K562 (cell line): ENCODE results near the gene THADA. TPM values are rescaled to one million over a fixed set of nuclear protein-coding genes. Genes with fewer than 3 reads are reported as not detected.
A peak's percentile ranks its signal among the peaks of the same experiment; 100 is the strongest.

ENCODE experiments used
- ATAC-seq: fragments of 200-7000 bp; cut with Tn5 transposase; 3 replicates; pipeline ENCODE4 v1.9.1; 2020; ENCODE audit warnings: moderate library complexity
- BruUV-seq: library from RNA; stranded (reverse); fragments of 400-500 nt; replicated peaks from 2 replicates; lab custom pipeline; 2021; lab: Mats Ljungman, UMichigan
- CTCF ChIA-PET: fragments of 300-600 bp; formaldehyde crosslinking; extraction: SDS; loops from one replicate; lab custom pipeline; 2021; ENCODE audit warnings: low intra/inter-chr PET ratio; lab: Yijun Ruan, JAX
- POLR2A ChIA-PET: fragments of 300-600, 350-650 bp; sonication (Branson Sonifier 250); formaldehyde crosslinking; extraction: SDS; loops from one replicate; lab custom pipeline; 2021; ENCODE audit warnings: antibody characterized with exemption, inconsistent platforms; lab: Yijun Ruan, JAX
- DNase-seq, 4 experiments: peaks; one replicate each; pipeline versions ENCODE4 v3.0.0 to v3.0.0-alpha.2; 2011 to 2018; ENCODE audit warnings: low spot score in 3 of 4, mixed read lengths in 3 of 4; ENCODE audit errors: extremely low read depth in 1 of 4
- FAIRE-seq: peaks from 2 replicates; lab custom pipeline; 2011; peaks lifted over from hg19 to GRCh38; lab: Jason Lieb, UNC
- H2AFZ ChIP-seq: 2 replicates; pipeline ENCODE4 v1.6.0; 2011; ENCODE audit warnings: low read depth, low read length, control low read depth, inconsistent platforms
- H3K27ac ChIP-seq: fragments of 200-600 bp; 3 replicates; pipeline ENCODE4 v1.8.0; 2011; ENCODE audit warnings: low read depth, mild to moderate bottlenecking, control low read depth, inconsistent platforms, low read length, moderate library complexity, mixed read lengths; ENCODE audit errors: extremely low read depth
- H3K27me3 ChIP-seq, 2 experiments: fragments of 300-600 bp in 1 of 2; 2 replicates in 1 of 2; 3 replicates in 1 of 2; pipeline versions ENCODE4 v1.6.0 to v1.8.0; 2011; ENCODE audit warnings: inconsistent platforms in 2 of 2, low read length in 2 of 2, mild to moderate bottlenecking in 1 of 2, mixed read lengths in 1 of 2, moderate library complexity in 1 of 2; ENCODE audit not compliant: control insufficient read depth in 2 of 2, insufficient read depth in 2 of 2
- H3K36me3 ChIP-seq: fragments of 300-600 bp; 3 replicates; pipeline ENCODE4 v1.8.0; 2011; ENCODE audit warnings: mild to moderate bottlenecking, low read length, inconsistent platforms; ENCODE audit not compliant: control insufficient read depth, insufficient read depth
- H3K4me1 ChIP-seq, 2 experiments: fragments of 200-600 bp in 1 of 2; replicated peaks in 1 of 2; 2 replicates in 1 of 2; 3 replicates in 1 of 2; pipeline versions ENCODE4 v1.5.1 to v1.8.0; 2011; ENCODE audit warnings: inconsistent platforms in 2 of 2, low read length in 2 of 2, mild to moderate bottlenecking in 1 of 2, mixed read lengths in 1 of 2, moderate library complexity in 1 of 2; ENCODE audit not compliant: control insufficient read depth in 2 of 2, insufficient read depth in 2 of 2
- H3K4me2 ChIP-seq: 2 replicates; pipeline ENCODE4 v1.6.1; 2011; ENCODE audit warnings: low read length, control low read depth, inconsistent platforms, mixed read lengths; ENCODE audit not compliant: insufficient read depth
- H3K4me3 ChIP-seq: fragments of 200-600 bp; sonication (generic), shearing (Covaris generic); 2 replicates; pipeline ENCODE4 v1.5.1; 2016; ENCODE audit warnings: control low read depth, inconsistent platforms
- H3K79me2 ChIP-seq: fragments of 200-600 bp; 3 replicates; pipeline ENCODE4 v1.8.0; 2011; ENCODE audit warnings: low read length, inconsistent platforms; ENCODE audit not compliant: control insufficient read depth, insufficient read depth
- H3K9ac ChIP-seq, 2 experiments: 2 replicates each; pipeline versions ENCODE4 v1.6.0 to v1.6.1; 2011; ENCODE audit warnings: low read depth in 2 of 2, low read length in 2 of 2, control low read depth in 1 of 2, inconsistent platforms in 1 of 2, mild to moderate bottlenecking in 1 of 2, mixed read lengths in 1 of 2; ENCODE audit not compliant: insufficient read depth in 1 of 2
- H3K9me1 ChIP-seq: one replicate; pipeline ENCODE4 v1.6.0; 2011; ENCODE audit warnings: inconsistent platforms, mild to moderate bottlenecking, low read length, moderate library complexity; ENCODE audit not compliant: control insufficient read depth, insufficient read depth
- H3K9me3 ChIP-seq: replicated peaks from 2 replicates; pipeline ENCODE4 v1.5.1; 2011; ENCODE audit warnings: low read depth, low read length, inconsistent platforms; ENCODE audit not compliant: control insufficient read depth, insufficient read depth
- H4K20me1 ChIP-seq: replicated peaks from 2 replicates; pipeline ENCODE4 v1.6.1; 2011; ENCODE audit warnings: low read length, inconsistent platforms, mixed read lengths; ENCODE audit not compliant: control insufficient read depth, insufficient read depth
- CTCF ChIP-seq, 3 experiments: IDR thresholded peaks in 2 of 3; conservative IDR thresholded peaks in 1 of 3; 2 replicates each; pipeline ENCODE4 v1.5.1; 2011 to 2012; ENCODE audit warnings: low read length in 3 of 3, mild to moderate bottlenecking in 3 of 3, control low read depth in 2 of 3, improper control_type of control experiment in 1 of 3, inconsistent platforms in 1 of 3, low read depth in 1 of 3, mixed read lengths in 1 of 3, moderate library complexity in 1 of 3; ENCODE audit not compliant: insufficient read depth in 2 of 3
- MXI1 ChIP-seq: IDR thresholded peaks from 2 replicates; pipeline ENCODE4 v1.6.1; 2011; ENCODE audit warnings: low read depth, mild to moderate bottlenecking, improper control_type of control experiment, low read length
- SMAD3 ChIP-seq: fragments of 450-650 bp; formaldehyde crosslinking; conservative IDR thresholded peaks from 2 replicates; pipeline ENCODE4 v1.4.0; 2020; ENCODE audit warnings: mild to moderate bottlenecking
- WGBS: fragments of 100-300 bp; shearing (Covaris generic); methylation state at CpG from one replicate; pipeline ENCODE4 v1.1.6; 2016; ENCODE audit warnings: low coverage, mixed read lengths; ENCODE audit not compliant: insufficient coverage; ENCODE audit errors: missing lambda C conversion rate; 5-methylcytosine and 5-hydroxymethylcytosine counted together
- in situ Hi-C: fragments of 300-500 bp; cut with MboI; formaldehyde crosslinking; loops from 4 replicates; pipeline ENCODE4 v1.15.0; 2018; ENCODE audit warnings: inconsistent platforms, mixed read lengths
- intact Hi-C: fragments of 100-400 bp; cut with micrococcal nuclease; formaldehyde crosslinking; loops from 2 replicates; pipeline ENCODE4 v1.14.2; 2022
- polyA plus RNA-seq, 8 experiments: library from polyadenylated mRNA; depleted of rRNA in 4 of 8; stranded (reverse) in 5 of 8; unstranded in 3 of 8; fragments of >200 nt; fragmentation: Nextera tagmentation in 2 of 8; fragmentation: Illumina TruSeq in 1 of 8; extraction: Ambion mirVana in 2 of 8; extraction: Trizol in 1 of 8; gene quantifications; 2 replicates each; pipeline versions ENCODE4 v1.2.1 to v1.2.3, GENCODE V29; 2011 to 2014; ENCODE audit warnings: inconsistent platforms in 1 of 8, missing spikeins in 1 of 8
- total RNA-seq, 7 experiments: library from RNA; depleted of rRNA in 6 of 7; stranded (reverse); fragments of >200 nt in 6 of 7; fragmentation: Illumina TruSeq in 2 of 7; extraction: Trizol in 2 of 7; gene quantifications; 2 replicates each; pipeline versions ENCODE4 v1.2.1 to v1.2.3, GENCODE V29; 2011 to 2021; ENCODE audit warnings: low replicate concordance in 1 of 7

The THADA gene
- total and polyA plus RNA-seq, 9 of the 15 experiments (the other 6 are each of a cell fraction or from before 2014, with no cell fraction given): 17.8 to 34.7 (median 31.9) TPM

GRCh38 chr2:43270930-43271615 is 324.8 kb downstream of the THADA start:
- no peak overlapping the region for H3K4me3 ChIP-seq
- H2AFZ ChIP-seq: no peak overlapping the region
- no peaks in the 10 kb centered on the region for H3K36me3 ChIP-seq
- no peaks in the 10 kb centered on the region for H3K27me3 ChIP-seq
- H3K79me2 ChIP-seq: no peaks in the 10 kb centered on the region
- H3K9me3 ChIP-seq: no peaks in the 10 kb centered on the region
- 0 out of 2 replicates have a peak, but pooled peaks cover 3% of the 10 kb centered on the region for H4K20me1 ChIP-seq
- no peak overlapping the region for H3K4me2 ChIP-seq
- no peak overlapping the region for H3K27ac ChIP-seq
- in situ Hi-C loops: no loop called here
- intact Hi-C loops: no loop called here
- peaks cover 10% of the 10 kb centered on the region in 2 experiments; a peak in 3 of 5 replicates for H3K4me1 ChIP-seq
- no TSS peak for BruUV-seq
- peak in 2 of 4 experiments; percentile 30 to 36 for DNase-seq
- no peaks in the 10 kb centered on the region for H3K9me1 ChIP-seq
- CTCF ChIA-PET: interaction anchor here (0.6 kb wide), 1 partner anchor 412 kb away, joined by 4 read pairs; no protein-coding TSS in a partner anchor
- POLR2A ChIA-PET: no interaction called here
- FAIRE-seq: peak; percentile 60
- no peak for ATAC-seq
- TF ChIP-seq MXI1: no peak
- peak in 2 of 3 experiments; percentile 16 to 29; a peak in 2 of 6 replicates for TF ChIP-seq CTCF (IDR thresholded peaks at IDR 0.05 in 2 of 3, conservative IDR thresholded peaks at IDR 0.05 in 1 of 3; ENCODE audit: insufficient read depth in 2 of 3, low read depth in 1 of 3, low read length in 3 of 3)
- no peak for TF ChIP-seq SMAD3 (CRISPR knock-in tag)
- no peak overlapping the region for H3K9ac ChIP-seq
- WGBS: 84% methylated on average over 4 of the region's 4 CpGs
